ENCODE results near the gene SLC22A17. TPM values are rescaled to one million over a fixed set of nuclear protein-coding genes. Genes with fewer than 3 reads are reported as not detected.

The SLC22A17 gene
- total RNA-seq, 1 donor from 2014 or later: 49.0 TPM

DNA sequence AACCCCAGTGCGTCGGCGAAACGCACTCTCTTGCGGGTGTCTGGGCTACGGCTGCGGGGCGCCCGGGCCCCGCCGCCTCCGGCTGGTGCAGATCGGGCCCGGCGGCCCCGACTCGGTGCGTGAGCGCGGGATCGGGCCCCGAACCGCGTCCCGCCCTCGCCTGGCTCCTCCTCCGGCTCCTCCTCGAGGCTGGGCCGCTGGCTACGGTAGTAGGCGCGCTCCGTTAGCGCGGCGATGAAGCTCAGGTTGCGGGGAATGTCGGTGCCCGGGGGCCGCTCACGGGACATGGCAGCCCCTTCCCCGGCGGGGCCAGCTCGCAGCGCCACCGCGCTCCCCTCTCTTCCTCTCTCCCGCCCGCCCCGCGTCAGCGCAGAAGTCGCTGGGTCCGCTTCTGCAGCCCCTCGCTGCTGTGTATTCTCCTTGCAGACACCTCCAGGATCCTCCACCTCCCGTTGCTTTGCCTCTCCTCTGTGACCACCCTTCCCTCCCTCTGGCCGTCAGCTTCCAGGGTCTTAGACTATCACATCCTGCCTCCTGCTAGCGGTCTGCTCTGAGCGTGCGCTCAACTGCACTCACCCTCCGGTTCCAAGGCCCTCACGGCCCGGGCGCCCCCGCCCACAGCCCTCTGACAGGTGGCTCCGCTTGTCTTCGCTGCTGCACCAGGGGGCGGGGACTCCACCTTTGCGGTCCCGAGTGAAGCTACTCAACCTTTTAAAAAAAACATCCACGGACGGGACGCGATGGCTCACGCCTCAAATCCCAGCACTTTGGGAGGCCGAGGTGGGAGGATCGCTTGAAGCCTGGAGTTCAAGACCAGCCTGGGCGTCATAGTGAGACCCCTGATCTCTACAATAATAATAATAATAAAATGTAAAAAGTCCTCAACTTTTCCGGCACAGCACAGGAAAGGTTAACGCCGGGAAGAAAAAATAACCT is 50.1 kb downstream of the SLC22A17 start, which contains the start of gene PPP1R3E:
Gene PPP1R3E (minus strand): TSS at position 570 of the 936 bp plus-strand sequence. CDS start 283 bp downstream, at position 287.
- Mint-ChIP-seq H3K9me3 (no peaks in the 10 kb centered on the region), H3K4me3 (peak within 1 kb of the TSS; percentile 87), H3K36me3 (no peaks in the 10 kb centered on the region), H3K27ac (peak within 1 kb of the TSS; percentile 97), H3K4me1 (peaks cover 33% of the 10 kb centered on the region), H3K27me3 (ENCODE audit: low read depth) (no peaks in the 10 kb centered on the region)
- DNase-seq (ENCODE audit: low spot score in 2 of 2, unreplicated experiment in 2 of 2): peak; percentile 47 to 67
- TF ChIP-seq, protein P1, sequence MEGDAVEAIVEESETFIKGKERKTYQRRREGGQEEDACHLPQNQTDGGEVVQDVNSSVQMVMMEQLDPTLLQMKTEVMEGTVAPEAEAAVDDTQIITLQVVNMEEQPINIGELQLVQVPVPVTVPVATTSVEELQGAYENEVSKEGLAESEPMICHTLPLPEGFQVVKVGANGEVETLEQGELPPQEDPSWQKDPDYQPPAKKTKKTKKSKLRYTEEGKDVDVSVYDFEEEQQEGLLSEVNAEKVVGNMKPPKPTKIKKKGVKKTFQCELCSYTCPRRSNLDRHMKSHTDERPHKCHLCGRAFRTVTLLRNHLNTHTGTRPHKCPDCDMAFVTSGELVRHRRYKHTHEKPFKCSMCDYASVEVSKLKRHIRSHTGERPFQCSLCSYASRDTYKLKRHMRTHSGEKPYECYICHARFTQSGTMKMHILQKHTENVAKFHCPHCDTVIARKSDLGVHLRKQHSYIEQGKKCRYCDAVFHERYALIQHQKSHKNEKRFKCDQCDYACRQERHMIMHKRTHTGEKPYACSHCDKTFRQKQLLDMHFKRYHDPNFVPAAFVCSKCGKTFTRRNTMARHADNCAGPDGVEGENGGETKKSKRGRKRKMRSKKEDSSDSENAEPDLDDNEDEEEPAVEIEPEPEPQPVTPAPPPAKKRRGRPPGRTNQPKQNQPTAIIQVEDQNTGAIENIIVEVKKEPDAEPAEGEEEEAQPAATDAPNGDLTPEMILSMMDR (IDR thresholded peaks at IDR 0.05; ENCODE audit: unreplicated experiment): no peak

DNA sequence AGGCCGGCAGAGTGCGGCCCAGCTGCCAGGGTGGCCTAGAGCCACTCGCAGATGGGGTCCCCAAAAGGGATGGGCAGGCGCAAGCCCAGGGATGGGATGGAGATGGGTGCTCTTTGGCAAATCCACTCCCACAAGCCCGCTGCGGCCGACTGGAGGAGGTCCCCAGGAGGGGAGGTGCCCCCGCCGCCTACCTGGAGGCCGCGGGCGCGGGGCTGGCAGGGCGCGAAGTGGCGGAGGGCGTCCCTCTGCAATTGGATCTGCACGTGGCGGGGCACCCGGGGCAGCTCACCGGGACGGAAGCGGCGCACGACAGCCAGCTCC is 50.8 kb downstream of the SLC22A17 start:
- H3K36me3 Mint-ChIP-seq: no peaks in the 10 kb centered on the region

DNA sequence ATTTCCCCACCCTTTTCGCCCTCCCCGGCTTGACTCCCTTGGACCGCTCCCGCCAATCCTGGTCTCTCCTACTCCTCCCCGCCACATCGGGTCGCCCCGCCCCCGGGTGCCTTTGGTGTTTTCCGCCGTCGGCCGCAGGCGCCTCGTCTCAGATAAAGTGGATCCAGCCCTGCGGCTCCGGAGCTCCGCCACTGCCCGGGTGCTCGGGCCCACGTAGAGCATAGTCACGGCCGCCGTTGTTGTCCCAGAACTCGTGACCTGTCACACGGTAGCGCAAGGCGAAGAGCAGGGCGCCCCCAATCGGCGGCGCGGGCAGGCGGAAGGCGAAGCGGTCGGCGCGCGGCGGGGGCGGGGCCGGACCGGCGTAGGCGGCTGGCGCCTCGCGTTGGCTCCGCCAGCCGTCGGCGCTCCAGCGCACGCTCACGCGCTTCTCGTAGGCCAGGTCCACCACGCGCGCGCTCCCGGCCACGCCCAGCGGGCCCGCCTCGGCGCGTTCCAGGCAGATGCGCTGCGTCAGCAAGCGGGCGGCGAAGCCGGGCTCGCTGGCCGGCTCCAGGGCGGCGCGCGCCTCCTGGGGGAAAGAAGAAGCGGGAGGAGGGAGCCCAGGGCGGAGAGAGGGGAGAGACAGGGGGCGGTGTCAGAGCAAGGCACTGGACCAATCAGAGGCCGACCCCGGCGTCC is 51.3 kb downstream of the SLC22A17 start:
- peak; percentile 97 to 98 for DNase-seq (ENCODE audit: low spot score in 2 of 2, unreplicated experiment in 2 of 2)
- Mint-ChIP-seq H3K9me3 (no peaks in the 10 kb centered on the region), H3K27me3 (ENCODE audit: low read depth) (no peaks in the 10 kb centered on the region), H3K36me3 (no peaks in the 10 kb centered on the region), H3K27ac (peak overlapping the region; percentile 99), H3K4me3 (peak overlapping the region; percentile 91), H3K4me1 (peaks cover 27% of the 10 kb centered on the region)
- TF ChIP-seq, protein P1 (IDR thresholded peaks at IDR 0.05; ENCODE audit: unreplicated experiment): peak; percentile 42

More for the DNA sequence above, 50.8 kb downstream of the SLC22A17 start:
- Mint-ChIP-seq H3K4me1 (peaks cover 27% of the 10 kb centered on the region), H3K27ac (peak overlapping the region; percentile 90), H3K27me3 (ENCODE audit: low read depth) (no peaks in the 10 kb centered on the region), H3K4me3 (peak overlapping the region; percentile 84), H3K9me3 (no peaks in the 10 kb centered on the region)
- DNase-seq (ENCODE audit: low spot score in 2 of 2, unreplicated experiment in 2 of 2): no peak
- TF ChIP-seq, protein P1 (IDR thresholded peaks at IDR 0.05; ENCODE audit: unreplicated experiment): no peak

DNA sequence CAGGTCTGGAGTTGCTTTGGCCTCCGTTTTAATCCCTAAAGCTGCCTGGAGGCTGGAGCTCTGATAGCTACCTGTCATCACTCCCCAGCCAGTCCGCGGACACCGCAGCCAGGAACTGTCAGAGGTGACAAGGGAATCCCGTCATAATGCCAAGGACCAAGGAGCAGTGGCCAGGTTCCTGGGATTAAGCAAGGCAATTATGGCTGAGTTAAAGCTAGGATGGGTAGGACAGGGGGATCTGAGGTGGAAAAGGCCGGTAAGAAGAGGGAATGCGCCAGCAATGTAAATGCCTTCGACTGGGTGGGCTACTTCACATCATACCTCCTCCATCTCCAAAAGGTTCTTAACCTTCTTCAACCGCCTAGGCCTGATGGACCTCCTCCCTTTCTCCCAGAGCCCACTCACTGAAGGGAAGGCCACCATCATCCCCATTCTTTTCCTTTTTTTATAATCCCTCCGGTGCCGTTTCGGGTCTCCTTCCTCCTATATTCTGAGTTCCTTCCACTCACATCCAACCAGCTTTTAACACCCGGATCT is 51.9 kb downstream of the SLC22A17 start:
- H3K27ac Mint-ChIP-seq: peak overlapping the region; percentile 99
- peak overlapping the region; percentile 91 for H3K4me3 Mint-ChIP-seq
- H3K27me3 Mint-ChIP-seq (ENCODE audit: low read depth): no peaks in the 10 kb centered on the region
- no peak for DNase-seq (ENCODE audit: low spot score in 2 of 2, unreplicated experiment in 2 of 2)
- H3K4me1 Mint-ChIP-seq: peaks cover 22% of the 10 kb centered on the region
- TF ChIP-seq, protein P1 (IDR thresholded peaks at IDR 0.05; ENCODE audit: unreplicated experiment): no peak
- no peaks in the 10 kb centered on the region for H3K9me3 Mint-ChIP-seq
- no peaks in the 10 kb centered on the region for H3K36me3 Mint-ChIP-seq

DNA sequence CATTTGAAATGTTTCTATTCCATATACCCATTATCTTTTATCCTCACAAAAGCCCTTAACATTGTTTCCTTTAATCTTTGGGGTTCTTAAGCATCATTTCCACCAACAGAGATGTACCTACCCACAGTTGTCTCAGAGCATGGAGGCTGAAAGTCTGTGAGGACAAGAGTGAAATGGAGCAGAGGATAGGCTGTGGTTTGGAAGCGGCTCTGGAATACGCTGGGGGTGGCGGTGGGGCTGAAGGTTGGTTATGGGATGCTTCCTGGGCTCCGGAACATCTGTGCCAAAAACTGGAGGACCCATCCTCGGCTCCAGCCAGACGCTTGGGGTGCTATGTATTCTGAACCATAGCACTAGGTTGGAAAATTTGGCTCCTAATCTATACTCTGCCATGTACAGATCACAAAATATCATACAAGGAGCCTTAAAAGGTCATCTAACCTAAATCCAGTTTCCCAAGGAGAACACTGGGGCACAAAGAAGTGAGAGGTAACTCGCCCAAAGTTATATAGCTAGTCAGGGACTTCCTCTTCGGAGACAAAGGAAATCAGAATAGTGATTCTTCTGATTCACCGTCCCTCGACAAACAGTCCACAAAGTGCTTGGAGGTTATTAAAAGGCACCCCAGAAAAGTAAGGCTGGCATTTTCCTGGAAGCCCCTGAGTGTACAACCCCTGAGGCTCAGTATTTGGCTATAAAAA is 52.6 kb downstream of the SLC22A17 start:
- H3K9me3 Mint-ChIP-seq: no peaks in the 10 kb centered on the region
- H3K4me1 Mint-ChIP-seq: peaks cover 21% of the 10 kb centered on the region
- TF ChIP-seq, protein P1 (IDR thresholded peaks at IDR 0.05; ENCODE audit: unreplicated experiment): no peak
- H3K36me3 Mint-ChIP-seq: no peaks in the 10 kb centered on the region
- no peak for DNase-seq (ENCODE audit: low spot score in 2 of 2, unreplicated experiment in 2 of 2)
- peaks cover 1% of the 10 kb centered on the region for H3K27me3 Mint-ChIP-seq (ENCODE audit: low read depth)
- peak overlapping the region; percentile 91 for H3K4me3 Mint-ChIP-seq
- H3K27ac Mint-ChIP-seq: peak overlapping the region; percentile 99

Data from mesothelial cell of epicardium (in vitro differentiated cells).